ENCODE measurements around the gene PHIP.
"Not testable (repeated sequence)": the region's sequence is repeated elsewhere in the genome, so short reads cannot be mapped to it uniquely, and the experiment has no call there.

The PHIP gene

DNA sequence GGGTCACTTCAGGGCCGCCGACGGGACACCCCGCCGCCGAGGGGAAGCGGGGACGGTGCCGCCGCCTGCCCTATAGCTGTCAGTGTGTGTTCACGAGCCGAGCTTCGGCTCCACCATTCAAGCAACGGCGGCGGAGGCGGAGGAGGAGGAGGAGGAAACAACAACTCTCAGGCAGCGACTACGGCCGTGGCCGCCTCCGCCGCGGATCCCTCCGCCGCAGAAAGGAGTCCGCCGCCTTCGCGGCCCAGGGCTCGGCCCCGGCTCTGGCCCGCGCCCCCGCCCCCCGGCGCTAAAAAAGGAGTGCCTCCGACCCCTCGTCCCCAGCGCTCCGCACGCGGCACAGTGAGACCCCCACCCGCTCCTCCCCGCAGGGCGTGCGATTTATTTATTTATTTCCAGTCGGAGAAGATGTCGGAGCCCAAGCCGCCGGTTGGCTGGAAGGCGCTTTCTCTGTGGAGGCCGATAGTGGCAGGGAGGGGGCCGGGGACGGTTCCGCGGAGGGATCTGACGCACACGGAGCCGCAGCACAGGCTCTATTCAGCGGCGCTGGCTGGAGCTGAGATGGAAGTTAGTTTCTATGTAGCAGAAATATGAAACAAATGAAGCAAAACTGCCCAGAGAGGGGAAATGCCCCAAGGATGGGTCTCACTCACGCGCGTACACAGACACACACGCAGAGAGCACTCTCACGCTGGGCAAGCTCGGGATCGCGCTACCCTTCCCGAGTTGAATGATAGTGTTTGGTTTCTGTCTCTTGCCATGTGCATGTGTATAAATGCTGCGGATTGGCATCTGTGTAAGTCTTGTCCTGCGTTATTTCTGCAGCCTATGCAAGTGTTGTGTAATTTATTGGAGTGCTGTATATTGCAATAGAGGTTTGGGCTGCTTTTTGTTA lies at the start of gene PHIP:
Gene PHIP (minus strand): TSS at position 180 of the 895 bp plus-strand sequence. CDS start 186 bp downstream, outside the sequence.
- DNase-seq (ENCODE audit: low read depth), result peak; percentile 96

DNA sequence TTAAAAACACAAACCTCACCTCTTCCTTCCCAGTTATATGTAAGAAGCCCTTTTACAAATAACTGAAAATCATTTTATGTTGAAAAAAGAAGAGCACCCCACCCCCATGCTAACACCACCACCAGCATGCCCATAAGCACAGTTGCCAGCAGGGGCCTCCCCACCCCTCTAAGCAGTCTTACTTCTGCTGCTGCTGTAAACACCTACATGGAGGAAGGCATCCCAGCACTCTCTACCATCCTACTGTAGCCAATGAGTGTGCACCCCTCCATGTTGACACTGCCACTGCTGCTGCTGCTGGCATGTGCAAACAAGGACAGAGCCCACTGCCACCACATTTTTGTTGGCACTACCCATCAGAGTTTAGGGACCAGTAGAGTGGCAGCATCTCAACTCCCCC lies 49.6 kb upstream of the PHIP start:
- DNase-seq (ENCODE audit: low read depth), result no peak

DNA sequence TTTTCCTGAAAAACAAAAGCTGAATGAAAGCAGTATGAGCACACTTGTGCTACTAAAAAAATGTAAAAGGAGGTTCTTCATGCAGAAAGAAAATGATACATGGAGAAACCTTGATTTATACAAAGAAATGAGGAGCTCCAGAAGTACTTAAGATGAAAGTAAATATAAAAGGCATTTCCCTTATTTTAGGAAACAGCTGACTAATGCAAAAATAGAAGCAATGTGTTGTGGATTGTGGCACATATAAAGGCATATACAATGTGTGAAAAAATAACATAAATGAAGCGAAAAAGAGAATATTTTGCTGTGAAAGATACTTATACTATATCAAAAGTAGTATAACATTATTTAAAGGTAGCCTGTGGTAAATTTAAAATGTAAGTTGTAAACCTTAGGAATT lies 41.2 kb upstream of the PHIP start:
- DNase-seq (ENCODE audit: low read depth), result no peak

DNA sequence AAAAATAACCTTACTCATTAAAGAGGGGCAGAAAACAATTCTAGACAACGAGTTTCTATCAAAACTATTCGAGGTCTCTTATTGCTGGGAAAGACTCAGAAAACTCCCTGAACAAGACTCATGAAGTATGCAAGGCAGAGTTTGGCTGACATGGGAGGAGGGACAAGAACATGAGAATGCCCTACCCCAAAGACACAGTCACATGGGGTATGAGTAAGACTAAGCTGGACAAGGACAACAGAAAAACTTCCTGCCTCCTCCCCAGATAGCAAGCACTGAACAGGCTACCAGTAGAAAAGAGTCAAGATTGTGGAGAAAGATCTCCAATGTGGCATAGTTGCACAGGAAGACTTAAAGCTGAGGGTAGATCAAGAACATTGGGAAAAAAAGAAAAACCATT lies 39.7 kb upstream of the PHIP start:
- DNase-seq (ENCODE audit: low read depth), result peak; percentile 13

DNA sequence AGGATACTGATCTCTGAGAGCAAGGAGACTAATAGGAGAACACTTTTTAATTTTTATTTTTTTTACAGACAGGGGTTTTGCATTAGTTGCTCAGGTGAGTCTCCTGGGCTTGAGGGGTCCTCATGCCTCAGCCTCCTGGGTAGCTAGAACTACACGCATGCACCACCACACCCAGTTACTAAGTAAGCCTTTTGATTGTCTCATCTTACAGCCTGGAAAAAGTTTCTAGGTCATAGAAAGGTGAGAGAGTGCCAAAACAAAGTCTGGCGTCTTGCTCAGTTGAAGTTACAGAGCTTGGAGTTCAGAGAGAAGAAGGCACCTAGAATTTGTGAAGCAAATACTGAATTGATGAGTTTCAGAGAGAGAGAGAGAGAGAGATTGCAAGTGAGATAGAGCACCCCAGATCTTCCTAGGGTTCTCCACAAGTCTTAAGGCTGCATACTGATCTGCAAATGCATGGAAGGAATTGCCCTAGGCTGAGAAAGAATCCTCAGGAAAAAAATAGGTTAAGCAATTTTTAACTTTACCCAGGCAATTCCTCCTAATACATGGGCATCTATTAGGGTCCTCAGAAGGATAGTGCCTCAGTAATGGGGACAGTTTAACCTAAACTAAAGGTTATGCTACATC lies 37.6 kb upstream of the PHIP start:
- no peak for DNase-seq (ENCODE audit: low read depth)

DNA sequence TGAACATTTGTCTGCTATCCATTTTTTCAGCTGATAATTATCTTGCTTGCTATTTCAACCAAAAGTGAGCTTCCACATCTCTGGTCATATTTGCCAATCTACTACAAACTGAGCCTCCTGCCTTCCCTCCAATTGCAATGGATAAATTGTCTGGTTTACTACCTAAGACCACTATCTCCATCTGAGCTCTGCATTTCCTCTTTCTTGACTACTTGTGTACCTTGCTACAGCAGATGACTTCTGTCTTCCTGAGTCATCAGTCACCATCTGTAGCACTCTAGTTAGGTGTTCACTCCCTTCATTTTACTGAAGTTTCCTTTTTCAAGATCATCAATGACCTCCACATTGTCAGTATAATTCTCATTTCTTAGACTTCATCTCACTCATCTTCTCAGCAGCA lies 33.5 kb upstream of the PHIP start:
- DNase-seq (ENCODE audit: low read depth), result no peak

DNA sequence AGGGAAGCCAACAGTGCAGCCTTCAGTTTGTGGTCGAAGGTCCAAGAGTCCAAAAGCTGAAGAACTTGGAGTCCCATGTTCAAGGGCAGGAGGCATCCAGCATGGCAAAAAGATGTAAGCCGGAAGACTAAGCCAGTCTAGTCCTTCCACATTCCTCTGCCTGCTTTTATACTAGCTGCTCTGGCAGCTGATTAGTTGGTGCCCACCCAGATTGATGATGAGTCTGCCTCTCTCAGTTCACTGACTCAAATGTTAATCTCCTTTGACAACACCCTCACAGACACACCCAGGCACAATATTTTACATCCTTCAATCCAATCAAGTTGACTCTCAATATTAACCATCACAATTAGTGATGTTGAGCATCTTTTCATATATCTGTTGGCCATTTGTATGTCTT lies 23.1 kb upstream of the PHIP start:
- DNase-seq (ENCODE audit: low read depth), result no peak

DNA sequence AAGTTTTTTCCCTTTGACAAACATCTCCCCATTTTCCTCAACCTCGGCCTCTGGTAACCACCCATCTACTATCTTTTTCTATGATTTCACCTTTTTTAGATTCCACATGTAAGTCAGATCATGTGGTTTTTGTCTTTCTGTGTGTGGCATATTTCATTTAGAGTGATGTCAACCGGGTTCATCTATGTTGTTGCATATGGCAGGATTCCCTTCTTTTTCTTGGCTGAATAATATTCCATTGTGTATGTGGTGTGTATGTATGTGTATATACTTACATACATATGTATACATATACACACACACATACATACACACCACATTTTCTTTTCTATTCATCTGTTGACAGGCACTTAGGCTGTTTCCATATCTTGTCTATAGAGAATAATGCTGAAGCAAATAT lies 22.2 kb upstream of the PHIP start:
- DNase-seq (ENCODE audit: low read depth), result no peak

DNA sequence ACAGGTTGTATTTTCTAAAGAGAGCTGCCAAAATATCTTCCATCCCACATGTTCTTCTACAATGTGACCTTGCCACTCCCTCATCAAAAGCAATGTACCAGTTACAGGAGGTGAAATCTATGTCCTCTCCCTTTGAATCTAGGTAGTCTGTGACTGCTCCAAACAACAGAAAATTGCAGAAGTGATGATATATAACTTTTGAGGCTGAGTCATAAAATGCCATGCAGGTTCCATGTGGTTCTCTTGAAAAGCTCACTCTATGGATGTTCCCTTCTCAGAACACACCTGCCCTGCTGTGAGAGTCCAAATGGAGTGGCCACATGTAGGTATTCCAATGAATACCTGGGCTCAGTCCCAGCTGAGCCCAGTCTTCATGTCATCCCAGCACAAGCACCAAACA lies 16.9 kb upstream of the PHIP start:
- no peak for DNase-seq (ENCODE audit: low read depth)

DNA sequence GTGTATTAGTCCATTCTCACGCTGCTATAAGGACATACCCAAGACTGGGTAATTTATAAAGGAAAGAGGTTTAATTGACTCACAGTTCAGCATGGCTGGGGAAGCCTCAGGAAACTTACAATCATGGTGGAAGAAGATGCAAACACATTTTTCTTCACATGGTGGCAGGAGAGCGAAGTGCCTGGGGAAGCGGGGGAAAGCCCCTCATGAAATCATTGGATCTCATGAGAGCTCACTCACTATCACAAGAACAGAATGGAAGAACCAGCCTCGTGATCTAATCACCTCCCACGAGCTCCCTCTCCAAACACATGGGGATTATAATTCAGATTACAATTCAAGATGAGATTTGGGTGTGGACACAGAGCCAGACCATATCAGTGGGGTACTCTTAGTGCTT lies 13.7 kb upstream of the PHIP start:
- not testable (repeated sequence) for DNase-seq (ENCODE audit: low read depth)

DNA sequence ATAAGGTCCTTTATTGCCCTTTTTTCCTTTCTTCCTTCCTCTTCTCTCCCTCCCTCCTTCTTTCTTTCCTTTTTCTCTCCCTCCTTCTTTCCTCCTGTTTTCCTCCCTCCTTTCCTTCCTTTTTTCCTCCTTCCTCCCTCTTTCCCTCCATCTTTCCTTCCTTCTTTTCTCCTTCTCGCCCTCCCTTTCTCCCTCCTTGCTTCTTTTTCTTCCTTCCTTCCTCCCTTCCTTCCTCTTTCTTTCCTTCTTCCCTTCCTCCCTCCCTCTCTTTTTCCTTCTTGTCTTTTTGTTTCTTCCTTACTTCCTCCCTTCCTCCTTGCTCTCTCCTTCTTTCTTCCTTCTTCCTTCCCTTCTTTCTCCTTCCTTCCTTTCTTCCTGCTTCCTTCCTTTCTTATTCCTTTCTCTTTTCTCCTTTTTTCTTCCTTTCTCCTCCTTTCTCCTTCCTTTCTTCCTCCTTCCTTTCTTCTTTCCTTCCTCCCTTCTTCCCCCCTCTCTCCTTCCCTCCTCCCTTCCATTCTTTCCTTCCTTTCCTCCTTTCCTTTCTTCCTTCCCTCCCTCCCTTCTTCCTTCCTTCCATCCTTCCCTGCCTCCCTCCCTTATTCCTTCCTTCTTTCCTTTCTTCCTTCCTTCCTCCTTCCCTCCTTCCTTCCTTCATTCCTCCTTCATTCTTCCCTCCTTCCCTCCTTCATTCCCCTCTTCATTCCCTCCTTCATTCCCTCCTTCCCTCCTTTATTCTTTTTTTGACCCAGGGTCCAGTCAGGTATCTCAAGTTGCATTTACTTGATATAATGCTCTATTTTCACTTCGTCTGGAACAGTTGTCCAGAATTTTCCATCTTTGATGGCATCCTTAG lies 11.7 kb upstream of the PHIP start:
- DNase-seq (ENCODE audit: low read depth), result no peak

DNA sequence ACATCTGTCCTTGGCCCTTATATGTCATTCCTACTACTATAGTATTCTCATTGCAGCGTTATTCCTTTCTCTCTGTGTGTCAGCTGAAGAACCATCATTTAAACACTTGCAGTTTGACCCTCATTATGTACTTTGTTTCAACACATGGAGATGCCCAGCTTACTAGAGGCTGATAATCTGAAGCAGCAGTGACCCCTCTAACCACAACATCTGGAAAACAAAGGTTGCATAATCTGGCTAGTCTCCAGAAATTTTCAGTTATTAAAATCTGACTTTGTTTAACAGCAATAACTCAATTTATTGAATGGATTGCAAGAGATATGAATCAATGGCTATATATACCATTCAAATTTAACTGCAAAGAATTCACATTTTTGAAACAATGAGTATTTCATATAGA lies 6.6 kb upstream of the PHIP start:
- DNase-seq (ENCODE audit: low read depth), result no peak

DNA sequence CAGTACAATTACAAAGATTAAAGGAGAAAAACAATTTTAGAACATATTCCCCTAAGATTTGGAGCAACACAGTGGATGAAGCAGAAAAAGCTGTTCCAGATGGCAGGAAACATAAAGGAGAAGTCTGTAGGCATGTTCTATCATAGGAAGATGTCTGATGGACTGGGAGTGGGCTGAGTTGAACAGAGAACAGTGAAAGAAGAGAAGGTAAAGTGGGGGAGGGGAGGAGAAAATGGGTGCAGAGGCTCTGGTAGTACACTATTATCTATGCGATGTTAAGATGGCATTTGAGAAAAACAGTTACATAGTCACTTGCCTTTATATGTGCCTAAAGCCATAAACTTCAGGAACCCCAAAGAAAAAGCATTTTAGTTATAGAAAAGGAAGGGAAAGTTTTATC lies 4.2 kb upstream of the PHIP start:
- DNase-seq (ENCODE audit: low read depth), result no peak

DNA sequence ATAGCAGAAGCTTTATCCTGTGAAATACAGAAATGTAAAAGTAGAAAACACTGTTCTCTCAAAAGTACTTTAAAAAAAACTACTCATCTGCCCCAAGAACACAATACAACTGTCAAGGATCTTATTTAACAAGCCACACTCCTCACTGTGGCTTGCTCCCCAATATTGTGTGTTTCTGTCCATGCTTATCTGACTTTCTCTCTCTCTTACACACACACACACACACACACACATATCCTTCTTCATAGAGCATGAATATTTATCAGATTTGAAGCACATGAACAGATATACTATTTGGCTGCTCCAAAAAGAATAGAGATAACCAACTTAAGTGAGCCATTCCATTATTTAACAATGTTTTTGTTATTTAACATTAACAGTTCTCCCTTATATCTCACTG lies 3.6 kb upstream of the PHIP start:
- DNase-seq (ENCODE audit: low read depth), result no peak

DNA sequence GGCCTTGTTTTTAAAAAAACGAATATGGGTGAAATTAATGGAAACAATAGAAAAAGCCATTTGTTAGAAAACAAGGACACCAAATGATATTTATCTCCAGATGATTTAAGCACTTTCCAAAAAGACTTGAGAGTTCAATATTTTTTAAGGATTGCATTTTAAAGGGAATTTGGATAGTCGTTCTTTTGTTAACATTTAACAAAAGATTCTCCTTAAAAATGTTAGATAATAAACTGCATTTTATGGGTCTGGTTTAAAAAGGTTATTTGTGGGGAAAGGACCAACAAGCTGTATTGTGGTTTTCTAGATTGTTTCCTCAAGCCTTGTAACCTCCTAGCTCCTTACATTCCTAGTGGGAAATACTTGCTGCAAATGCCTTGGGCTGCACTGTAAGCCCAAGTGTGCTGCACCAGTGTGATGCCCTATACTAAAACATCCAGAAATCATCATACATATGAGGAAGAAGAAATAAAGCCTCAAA lies 1.5 kb upstream of the PHIP start:
- DNase-seq (ENCODE audit: low read depth), result peak; percentile 35

DNA sequence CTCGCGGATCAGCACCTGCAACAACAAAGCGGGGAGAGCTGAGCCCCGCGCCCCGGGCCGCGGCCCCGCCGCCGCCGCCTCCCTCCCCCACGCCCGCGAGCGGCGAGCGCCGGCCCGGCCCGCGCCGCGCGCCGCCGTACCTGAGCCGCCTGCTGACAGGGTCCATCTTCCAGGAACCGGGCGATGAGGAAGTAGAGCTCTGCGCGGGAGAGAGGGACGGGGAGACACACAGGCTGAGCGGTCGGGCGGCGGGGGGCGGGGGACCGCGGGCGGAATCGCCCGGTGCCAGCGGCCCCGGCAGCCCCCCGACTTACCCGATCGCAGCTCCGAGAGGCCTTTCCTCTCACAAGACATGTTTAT lies 359 bp downstream of the PHIP start:
- DNase-seq (ENCODE audit: low read depth), result no peak

DNA sequence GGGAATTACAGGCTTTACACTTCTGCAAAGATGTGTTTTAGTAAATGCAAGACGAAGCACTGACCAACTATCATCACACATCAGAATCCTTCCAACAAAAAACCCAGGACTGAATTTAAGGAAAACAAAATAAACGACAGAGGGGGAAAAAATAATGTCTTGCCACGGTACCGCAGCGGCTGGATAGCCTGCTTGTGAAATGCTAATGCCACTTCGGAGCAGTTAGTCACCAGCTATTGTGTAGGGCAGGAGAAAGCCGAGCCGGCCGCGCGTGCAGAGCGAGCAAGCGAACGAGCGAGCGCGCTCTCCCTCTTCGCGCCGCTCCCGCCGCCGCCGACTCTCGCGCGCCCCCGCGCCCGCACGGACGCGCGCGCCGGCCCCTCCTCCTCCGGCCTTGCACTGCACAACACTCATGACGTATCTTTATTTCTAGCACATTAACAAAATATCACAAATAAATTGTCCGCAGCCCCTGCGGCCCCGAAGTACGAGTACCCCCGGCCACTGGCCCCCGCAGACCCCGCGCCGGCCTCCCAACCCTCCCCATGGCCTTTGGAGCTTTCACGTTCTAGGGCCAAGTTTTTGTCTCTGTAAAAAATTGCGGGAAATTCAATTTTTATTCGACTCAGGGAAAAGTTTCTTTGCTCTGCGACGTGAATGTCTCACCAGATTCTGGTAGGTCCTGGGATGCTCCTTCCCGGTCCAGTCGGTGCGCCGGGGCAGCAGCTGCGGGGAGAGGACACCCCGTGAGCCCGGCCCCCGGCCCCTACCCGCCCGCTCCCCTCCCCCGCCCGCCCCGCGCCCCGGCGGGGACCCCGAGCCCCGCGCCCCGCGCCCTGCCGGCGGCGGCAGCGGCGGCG lies 1.0 kb downstream of the PHIP start:
- peak; percentile 94 for DNase-seq (ENCODE audit: low read depth)

DNA sequence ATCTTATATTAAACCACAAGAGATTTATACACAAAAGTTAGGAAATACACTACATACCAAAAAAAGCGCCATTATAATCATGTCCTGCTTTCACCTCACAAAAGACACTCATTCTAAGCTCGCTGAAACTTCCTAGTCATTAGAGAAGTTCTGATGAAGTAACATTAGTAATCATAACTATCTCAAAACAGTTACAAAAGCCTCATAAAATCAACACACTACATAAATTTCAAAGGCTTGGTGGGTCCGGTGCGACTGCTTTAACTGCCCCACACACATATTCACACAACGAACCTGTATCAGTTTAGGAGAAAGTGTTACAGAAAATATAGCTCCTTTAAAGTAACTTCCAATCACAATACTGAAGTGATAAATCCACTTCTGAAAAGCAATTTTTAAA lies 1.9 kb downstream of the PHIP start:
- peak; percentile 24 for DNase-seq (ENCODE audit: low read depth)

DNA sequence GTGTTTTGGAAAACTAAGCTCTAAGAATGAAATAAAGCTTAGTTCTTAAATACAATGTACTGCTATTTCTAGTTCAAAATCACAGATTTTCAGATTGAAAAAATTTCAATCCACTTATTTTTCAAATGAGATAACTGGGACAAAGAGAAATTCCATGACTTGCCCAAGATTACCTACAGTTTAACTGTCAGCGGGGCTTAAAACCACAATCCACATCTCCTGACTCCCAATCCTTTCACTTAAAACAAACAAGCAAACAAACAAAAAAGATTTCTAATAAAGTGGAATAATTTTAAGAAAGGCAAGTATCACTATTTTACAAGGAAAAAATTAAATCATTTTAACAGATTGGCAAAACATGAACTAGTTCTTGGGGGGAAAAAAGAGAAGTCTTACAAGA lies 4.2 kb downstream of the PHIP start:
- no peak for DNase-seq (ENCODE audit: low read depth)

DNA sequence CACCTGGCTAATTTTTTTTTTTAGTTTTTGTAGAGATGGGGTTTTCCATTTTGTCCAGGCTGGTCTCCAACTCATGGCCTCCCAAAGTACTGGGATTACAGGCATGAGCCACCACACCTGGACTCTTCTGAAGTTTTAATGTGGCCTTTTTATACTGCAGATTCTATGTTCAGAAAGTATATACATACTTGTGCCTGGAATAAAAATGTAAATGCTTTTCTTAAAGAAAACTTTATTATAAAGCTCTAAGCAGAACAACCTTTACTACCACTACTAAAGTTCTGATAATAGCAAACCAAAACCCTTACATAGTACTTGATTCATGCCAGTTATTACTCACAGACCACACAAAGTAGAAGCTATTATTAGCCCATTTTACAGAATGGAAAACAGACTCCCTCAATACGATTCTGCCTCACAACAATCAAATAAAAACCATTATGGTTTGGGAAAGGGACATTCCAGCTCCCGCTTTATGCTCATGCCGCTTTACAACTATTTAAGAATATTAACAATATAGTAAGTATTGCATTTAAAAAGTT lies 5.3 kb downstream of the PHIP start:
- DNase-seq (ENCODE audit: low read depth), result no peak

DNA sequence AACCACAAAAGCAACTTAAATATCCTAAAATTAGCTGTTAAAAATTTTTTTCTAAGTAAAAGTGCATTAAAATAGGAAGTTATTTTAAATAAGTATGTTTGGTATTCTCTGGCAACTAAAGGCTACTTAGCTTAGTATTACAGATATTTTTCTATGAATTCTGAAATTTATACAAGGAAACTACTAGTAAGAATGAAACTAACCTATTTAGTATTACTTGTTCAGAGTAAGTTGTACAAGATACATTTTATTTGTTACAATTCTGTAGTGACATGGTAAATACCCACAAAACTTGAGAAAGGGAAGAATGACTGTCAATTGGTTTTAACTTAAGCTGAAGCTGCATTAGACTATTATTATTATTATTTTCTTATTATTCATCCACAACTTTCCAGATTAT lies 6.5 kb downstream of the PHIP start:
- DNase-seq (ENCODE audit: low read depth), result no peak

All from EH (cell line).